HG02840 (cell line): ENCODE data around the gene RAI1.
A peak's percentile ranks its signal among the peaks of the same experiment; 100 is the strongest.
"Not testable (repeated sequence)": the region's sequence is repeated elsewhere in the genome, so short reads cannot be mapped to it uniquely, and the experiment has no call there.

ENCODE experiments used
- ATAC-seq: cut with Tn5 transposase; IDR thresholded peaks from one replicate; pipeline ENCODE4 v1.9.1; 2021; ENCODE audit warnings: mild to moderate bottlenecking, moderate library complexity, moderate number of reproducible peaks; ENCODE audit not compliant: unreplicated experiment, low FRiP score

Gene RAI1

DNA sequence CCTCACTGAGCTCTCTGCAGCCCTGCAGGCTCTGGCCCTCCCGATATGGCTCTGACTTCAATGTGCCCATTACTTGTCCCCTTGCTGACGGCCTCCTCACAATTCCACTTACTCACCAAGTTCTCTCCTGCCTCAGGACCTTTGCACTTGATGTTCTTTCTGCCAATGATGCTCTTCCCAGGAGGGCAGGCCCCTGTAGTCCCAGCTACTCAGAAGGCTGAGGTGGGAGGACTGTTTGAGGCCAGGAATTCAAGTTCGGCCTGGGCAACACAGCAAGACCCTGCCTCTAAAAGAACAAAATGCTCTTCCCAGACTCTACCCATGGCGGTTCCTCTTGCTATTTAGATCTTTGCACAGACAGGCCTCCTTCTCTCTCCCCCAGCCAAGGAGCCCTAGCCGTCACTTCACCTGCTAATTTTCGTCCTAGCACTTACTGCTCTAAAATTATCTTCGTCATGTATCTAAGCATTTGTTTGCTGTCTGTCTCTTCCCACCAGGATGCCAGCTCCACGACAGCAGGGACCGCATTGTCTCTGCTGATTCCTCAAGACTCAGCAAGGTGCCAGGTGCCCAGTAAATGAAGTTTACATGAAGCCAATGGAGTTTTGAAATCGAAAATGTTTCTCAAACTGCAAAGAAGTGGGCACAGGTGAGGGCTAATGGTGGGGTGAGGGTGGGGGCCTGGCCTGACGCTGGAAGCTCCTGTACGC, 626 bp upstream of the RAI1 start:
- ATAC-seq = no peak

DNA sequence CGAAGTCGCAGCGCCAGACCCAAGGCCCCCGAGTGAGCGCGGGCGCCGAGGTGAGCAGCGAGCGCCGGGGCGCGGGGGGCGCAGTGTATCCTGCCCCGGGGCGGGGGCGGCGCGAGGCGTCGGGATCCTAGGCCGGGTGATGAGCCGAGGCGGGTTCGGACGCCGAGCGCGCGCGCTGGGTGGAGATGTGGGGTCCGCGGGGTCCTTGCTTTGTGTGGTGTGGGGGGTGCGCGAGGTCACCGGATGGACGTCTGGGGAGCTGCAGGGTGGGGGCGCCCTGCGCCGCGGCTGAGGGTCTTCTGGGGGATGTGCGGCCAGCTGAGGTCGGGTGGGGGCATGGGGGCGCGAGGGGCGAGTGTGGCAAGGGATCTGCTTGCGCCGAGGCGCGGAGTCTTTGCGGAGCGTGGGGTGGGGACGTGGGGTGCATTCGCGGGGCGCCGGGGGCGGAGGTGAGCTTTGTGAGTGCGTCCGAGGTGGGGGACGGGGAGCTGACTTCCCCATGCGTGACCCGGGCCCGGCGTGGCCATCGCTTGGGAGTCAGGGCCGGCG, 560 bp downstream of the RAI1 start:
- ATAC-seq = peak; percentile 8

DNA sequence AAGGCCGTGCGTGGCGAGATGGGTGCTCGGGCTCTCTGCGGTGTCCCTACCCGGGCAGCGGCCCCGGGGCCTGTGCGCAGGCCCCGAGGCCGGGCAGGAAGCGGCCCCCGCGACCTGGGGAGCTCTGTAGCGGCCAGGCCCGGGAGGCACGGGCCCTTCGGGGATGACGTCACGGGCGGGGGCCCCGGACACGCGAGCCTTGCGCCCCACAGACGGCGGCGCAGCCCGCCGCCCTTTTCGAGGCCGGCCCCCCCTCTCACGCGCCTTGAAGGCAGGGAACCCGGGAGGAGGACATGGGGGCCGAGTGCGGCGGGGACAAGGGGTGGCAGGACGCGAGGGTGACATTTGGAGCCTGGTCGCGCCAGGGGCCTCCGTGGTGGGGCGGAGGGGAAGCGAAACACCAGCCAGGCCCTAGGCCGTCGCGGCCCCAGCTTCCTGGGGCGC, 1.1 kb downstream of the RAI1 start:
- no peak for ATAC-seq

DNA sequence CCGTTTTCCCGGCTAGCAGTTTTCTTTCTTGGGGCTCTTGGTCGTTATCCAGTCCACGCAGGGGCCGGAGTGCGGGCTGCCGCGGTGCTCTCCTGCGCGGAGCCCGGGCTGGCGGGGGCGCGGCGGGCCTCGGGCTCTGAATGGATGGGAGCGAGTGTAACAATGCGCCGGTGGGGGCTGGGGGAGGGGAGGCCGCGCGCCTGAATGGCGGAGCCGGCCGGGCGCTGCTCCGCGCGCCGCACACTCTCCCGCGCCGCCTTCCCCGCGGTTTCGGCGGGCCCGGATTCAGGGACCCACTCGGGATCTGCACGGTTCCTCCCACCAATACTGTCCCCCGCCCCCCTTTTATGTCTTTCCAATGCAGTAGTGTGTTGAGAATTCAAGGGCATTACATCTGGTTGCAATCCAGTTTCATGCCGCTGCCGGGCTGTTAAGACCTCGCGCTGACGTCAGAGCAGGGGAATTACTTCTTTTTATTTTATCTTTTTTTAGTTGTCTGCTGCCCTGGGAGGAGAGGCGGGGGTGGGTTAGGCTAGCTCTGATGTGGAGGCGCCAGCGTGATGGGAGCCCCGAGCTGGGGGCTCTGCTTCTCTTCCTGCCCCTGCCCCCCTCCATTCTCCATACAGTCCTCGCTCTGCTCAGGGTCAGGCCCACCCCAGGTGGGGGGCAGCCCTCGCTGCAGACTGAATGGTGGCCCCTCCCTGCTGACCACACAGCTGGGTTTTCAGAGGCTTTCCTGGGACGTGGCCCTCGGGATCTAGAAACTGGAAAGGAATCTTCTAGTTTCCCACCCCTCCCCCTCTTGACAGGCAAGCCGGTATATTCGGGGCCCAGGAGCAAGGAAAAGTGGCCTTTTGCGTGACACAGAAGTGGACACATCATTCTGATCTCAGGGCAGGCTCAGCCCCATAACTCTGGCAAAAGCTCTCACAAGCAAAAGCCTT, 1.8 kb downstream of the RAI1 start:
- no peak for ATAC-seq

DNA sequence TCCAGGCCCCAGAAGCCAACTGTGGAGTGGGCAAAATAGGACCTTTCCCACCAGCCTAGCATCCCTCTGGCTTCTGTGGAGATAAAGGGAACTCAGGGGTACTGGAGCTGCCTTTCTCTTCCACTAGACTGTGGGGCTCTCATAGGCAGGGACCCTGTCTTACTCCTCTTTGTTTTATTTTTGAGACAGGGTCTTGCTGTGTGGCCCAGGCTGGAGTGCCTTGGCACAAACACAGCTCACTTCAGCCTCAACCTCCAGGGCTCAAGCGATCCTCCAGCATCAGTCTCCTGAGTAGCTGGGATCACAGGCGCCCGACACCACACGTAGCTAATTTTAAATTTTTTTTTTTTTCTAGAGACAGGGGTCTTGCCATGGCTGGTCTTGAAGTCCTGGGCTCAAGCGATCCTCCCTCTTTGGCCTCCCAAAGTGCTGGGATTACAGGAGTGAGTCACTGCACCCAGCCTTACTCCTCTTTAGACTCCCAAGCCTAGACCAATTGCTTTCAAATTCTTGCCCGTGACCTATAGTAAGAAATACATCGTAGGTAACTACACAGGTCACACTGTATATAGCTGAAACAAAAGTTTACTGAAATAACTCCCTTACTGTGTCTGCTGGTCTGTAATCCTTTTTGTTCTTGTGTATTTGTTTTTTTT, 2.6 kb downstream of the RAI1 start:
- no peak for ATAC-seq

DNA sequence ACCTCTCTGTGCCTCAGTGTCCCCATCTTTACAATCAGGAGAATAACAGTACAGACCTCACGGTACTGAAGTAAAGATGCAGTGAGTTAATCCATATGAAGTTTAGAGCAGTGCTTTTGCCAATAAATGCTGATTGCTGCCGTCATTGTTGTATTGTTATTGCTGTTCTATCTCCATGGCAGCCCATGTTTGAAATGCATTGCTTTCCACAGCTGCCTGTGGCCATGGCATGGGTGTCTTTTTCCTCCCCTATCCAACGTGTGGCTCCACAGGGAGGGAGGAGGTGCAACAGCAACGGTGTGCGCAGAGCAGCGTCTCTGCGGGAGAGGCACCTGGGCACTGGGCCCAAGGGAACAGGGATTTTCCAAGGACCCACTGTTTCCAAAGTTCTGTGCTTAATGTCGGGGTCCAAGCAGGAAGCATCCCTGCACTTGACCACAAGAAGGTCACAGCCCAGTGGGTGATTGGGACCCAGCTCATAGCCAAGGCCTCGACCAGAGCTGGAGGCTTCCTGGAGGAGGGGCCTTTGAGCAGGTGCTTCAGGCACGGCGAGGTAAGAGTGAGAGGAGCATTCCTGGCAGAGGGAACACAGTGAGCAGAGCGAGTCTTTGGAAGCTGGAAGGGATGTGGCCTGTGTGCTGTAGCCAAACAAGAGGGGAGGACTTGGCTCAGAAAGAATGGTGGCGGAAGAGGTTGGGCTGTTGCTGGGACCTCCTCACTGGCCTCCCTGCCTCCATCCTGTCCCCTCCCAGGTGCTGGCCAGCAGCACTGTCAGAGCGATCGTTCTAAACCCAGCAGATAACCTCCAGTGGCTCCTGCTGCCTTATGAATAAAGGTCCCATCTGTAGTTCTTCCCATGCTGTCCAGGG, 3.9 kb downstream of the RAI1 start:
- ATAC-seq = no peak

DNA sequence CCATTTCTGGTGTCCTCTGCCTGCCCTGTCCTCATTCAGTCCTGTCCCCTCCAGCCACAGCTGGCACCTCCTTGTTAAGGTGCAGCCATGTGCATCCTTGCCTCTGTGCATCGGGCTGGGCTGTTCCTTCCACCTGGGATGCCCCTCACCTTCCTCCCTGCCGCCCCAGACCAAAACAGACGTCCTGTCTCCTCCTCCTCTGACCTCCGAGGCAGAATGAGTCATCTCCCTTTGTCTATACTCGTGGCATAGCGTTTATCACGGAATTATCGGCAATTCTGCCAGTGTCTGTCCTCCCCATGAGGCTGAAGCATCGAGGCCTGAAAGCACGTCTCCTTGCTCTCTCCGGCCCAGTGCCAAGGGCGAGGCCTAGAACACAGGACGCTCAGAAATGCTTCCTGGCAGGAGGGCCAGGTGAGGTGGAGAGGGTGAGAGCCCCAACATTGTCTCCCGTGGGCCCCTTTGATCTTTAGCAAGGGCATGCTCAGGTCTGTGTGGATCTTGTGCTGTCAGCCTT, 4.6 kb downstream of the RAI1 start:
- ATAC-seq = no peak

DNA sequence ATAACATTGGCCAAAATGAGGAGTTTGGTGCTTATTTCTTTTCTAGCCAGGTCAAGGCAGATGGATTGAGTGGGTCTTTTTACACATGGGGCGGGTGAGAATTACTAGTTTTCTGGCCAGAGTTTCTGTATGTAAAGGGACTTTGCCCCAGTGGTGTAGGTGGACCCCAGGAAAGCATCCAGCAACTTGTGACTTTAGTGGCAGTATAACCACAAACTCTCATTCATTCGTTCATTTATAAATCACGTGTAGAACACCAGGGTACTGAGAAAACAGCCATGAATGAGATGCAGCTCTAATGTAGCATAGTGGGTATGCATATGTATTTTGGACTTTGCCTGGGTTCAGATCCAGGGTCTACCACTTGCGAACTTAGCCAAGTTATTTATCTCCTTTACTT, 8.1 kb downstream of the RAI1 start:
- no peak for ATAC-seq

DNA sequence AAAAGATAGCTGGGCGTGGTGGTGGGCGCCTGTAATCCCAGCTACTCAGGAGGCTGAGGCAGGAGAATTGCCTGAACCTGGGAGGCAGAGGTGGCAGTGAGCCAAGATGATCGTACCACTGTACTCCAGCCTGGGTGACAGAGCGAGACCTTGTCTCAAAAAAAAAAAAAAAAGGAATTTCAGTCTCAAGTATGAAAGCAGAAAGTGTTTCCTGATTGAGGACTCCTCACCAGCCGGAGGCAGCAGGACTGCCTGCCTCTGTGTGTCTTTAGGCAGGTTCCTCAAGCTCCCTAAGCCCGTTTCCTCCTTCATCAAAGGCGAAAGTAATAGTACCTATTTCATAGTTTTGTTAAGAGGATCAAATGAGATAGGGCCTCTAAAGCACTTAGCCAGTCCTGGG, 9.0 kb downstream of the RAI1 start:
- not testable (repeated sequence) for ATAC-seq

DNA sequence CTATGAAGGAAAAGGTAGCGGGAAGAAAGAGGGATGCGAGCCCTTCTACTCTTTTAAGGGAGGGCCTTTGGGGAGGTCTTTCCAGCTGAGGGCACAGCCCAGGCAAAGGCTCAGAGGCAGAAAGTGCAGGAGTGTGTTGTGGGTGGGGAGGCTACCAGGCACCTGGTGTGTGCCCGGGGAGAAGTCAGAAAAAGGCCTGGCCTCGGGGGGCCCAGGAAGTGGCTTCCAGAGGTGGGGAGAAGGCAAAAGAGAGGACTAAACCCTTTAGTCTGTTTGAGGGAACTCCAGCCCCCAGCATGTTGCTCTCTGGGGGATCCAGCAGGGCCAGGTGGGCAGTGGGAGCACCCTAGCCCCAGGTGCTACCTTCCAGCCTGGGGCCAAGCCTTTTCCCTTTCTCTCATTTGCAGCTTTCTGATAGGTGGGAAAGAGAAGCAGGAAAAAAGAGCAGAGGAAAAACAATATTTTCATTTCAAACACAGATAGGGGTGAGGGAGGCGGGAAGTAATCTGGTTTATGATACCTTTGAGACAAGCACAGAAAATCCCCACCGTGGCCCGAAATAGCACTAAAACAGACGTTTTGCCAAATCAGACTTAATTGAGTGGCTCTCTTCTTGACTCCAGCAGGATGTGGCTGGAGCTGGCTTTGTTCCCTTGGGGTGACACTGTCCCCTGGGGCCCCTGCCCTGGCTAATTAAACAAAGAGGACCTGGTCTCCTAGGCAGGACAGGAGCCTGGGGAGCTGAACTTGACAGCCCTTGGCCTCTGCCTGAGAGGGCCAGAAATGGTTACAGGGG, 10.4 kb downstream of the RAI1 start:
- no peak for ATAC-seq

DNA sequence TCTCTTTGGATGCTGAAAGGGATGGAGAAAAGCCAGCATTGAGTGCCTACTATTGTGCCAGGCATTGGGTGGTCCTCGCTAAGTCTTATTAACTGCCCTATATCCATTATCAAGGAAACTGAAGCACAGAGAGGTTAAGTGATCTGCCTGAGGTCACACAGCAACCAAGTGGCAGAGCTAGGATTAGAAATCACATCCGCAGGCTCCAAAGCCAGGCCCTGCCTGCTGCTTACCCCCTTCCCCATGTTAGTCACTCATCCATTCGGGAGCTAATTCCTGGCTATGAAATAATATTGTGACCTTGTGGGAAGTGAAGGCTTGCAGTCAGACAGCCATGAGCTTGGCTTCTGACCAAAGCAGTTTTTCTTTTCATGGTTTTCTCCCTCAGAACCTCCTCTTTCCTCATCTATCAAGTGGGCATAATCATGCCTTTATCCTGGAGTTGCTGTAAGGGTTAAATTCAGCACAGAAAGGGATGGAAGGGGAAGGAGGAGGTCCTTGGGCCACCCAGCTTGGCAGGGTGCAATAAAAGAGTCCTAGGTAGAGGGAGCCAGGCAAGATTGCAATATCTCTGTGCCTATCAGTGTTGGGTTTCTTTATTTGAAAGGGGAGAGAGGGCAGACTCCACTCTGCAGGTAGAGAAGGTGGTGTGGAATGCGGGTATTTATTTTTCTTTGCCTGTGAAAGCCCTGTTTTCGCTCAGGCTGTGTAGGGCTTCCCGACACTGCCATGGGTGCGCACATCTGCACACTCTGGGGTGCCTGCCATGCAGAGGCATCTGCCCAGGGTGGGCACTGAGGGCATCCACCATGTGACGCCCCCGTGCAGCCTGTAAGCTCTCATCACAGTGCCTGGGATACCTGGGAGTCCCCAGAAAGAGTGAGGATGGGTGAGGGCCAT, 11.3 kb downstream of the RAI1 start:
- no peak for ATAC-seq

DNA sequence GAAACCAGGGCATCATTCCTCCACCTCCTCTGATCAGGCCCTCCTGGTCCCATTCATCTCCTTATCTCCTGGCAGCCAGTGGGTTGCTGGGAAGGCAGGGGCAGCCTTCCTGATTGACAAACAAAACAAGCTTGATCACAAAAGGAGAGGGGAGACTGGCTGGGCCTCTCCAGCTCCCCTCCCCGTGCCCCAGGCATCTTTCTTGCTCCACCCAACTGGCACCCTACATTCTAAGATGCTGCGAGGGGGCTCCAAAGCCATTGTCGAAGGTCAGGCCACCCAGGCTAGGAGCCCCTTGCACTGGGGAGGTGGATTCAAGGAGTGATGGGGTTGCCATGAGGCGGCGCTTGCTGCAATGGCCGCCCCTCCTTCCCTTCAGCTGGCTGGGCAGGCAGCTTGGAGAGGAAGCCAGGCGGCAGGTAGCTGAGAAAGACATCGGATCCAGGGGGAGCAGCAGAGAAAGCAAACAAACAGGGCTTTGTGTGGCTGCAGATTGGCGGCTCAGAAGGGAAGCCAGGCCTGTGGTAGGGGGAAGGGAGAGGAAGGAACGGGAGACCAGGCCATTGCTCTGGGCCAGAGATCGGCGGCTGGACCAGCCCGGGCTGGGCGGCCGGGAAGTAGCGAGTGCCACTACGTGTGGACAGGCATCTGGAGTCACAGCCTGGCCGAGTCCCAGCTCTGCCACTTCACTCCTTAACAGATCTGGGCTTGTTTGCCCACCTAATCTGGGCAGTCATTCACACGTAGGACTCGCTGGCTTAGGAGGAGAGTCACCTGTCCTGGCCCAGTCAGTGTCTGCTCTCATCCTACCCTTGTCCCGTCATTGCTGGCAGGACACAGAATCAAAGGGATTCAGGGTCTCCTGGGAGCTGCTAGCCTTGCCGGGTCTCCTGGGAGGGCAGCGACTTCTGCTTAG, 12.3 kb downstream of the RAI1 start:
- no peak for ATAC-seq

DNA sequence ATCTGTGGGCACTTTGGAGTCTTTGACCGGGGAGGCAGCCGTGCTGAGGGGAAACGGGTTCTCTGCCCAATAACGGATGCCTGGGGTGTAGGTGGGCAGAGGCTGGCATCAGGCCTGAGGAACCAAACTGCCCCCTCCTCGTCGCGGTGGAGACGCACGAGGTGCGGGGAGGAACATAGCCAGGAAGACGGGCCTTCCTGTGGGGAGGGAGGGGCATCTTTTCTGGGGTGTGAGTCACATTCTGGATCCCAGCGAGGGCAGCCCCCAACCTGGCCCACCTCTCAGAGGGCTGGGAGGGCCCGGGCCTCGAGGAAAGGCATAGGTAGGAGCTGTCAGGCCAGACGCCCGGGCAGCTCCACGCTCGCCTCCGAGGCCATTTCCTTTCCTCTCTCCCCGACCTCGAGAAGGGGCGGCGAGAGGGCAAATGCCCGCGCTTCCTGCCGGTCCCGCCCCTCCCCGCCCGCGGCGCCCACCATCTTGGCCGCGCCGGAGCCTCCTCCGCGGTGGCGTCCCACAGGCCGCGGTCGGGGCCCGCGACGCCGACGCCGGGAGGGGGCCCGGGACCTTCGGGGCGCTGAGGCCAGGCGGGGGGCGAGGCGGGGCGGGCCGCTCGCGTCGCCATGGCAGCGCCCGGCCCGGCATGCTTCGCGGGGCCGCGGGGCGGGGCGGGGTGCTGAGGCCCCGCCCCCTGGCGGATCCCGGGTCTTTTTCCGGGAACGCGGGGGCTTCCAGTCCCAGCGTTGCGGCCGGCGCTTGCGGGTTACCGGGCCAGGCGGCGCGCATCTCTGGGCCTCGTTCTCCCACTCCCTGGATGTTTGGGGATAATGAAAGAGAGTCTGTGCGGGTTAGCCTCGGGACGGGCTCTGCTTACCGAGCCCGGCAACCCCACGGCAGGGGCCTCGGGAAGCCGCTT, 13.2 kb downstream of the RAI1 start:
- ATAC-seq = peak; percentile 55

DNA sequence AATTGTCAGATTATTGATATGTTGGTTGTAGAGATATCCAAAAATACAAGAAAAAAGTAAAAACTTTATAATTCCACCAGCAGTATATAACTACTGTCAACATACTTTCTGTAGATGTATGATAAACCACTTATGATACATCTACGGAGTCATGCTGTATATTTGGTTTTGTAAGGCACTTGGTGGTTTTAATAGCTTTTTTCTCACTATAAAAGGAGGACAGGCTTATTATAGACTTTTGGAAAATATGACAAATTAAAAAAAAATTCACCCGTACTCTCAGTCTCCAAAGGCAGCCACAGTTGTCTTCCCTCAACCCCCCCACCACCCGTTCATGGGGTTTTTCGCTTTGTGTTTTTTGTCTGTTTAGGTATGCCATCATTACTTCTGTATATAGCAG, 14.8 kb downstream of the RAI1 start:
- ATAC-seq = no peak

DNA sequence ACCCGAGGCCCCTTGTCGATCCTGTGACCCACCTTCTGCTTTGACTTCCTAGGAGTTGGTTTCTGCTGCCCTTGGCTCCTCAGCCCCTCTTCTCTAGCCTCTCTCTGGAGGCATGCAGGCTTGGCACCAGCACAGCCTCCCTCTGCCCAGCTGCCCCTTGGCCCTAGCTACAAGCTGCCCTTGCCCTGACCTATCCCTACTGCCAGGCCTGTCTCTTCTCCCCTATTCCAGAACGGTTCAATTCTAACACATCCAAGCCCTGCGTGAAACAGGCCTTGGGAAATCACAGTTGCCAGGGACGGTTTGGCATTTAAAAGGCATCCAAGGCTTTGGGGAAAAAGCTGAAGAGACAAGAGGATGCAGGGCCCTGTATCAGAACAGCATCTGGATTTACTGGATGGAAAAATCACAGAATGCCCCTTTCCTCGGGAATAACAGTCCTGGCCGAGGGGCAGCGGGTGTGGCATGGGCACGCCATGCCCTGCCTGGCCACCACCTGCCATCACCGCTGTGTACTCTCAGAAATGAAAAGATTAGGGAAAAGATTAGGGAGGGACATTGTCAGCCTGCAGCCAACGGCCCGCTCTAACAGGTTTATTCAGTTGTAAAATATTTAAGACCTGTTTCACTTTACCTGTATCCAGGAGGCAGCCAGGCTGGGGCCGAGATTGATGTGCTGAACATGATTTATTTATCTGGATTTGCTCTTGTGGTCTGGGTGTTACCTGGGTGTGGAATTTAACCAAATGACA, 15.8 kb downstream of the RAI1 start:
- no peak for ATAC-seq
